RWPE1 (cell line): ENCODE data around the gene SP140.
A peak's percentile ranks its signal among the peaks of the same experiment; 100 is the strongest.

Source experiments
- CTCF ChIA-PET: fragments of 350-600 bp; sonication (Branson Sonifier 250); formaldehyde crosslinking; extraction: SDS; loops from one replicate; lab custom pipeline; 2021; lab: Yijun Ruan, JAX
- POLR2A ChIA-PET: fragments of 400-600 bp; formaldehyde crosslinking; extraction: SDS; loops from one replicate; lab custom pipeline; 2020; ENCODE audit warnings: antibody characterized with exemption; ENCODE audit not compliant: low non-redundant PET; lab: Yijun Ruan, JAX
- DNase-seq: peaks from one replicate; pipeline ENCODE4 v3.0.0; 2012; ENCODE audit warnings: low spot score
- H3K27ac ChIP-seq: fragments of 450-650 bp; 2 replicates; pipeline ENCODE4 v1.5.1; 2017
- TF ChIP-seq, protein P1 (sequence below): fragments of 450-650 bp; conservative IDR thresholded peaks from 2 replicates; pipeline ENCODE4 v1.5.1; 2017; ENCODE audit warnings: low read depth, mild to moderate bottlenecking

The SP140 gene

DNA sequence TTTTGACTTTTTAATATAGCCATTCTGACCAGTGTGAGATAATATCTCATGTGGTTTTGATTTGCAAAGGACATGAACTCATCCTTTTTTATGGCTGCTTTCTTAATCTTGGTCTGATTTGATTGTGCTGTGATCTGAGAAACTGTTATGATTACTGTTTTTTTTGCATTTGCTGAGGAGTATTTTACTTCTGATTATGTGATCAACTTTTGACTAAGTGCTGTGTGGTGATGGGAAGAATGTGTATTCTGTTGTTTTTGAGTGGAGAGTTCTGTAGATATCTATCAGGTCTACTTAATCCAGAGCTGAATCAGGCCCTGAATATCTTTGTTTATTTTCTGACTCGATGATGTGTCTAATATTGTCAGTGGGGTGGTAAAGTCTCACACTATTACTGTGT is 118.2 kb downstream of the SP140 start:
- no peak for DNase-seq

DNA sequence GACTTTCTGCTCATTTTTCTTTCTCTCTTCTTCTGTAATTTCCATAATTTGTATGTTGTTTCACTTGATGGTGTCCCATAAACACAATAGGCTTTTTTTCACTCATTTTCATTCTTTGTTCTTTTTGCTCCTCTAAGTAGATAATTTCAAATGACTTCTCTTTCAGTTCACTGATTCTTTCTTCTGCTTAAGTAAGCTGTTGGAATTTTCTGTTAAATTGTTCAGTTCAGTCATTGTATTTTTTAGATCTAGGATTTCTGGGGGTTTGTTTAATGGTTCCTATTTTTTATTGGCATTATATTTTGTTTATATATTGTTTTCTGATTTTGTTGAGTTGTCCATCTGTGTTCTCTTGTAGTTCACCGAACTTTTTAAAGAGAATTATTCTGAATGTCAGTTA is 120.9 kb downstream of the SP140 start:
- no peak overlapping the region for H3K27ac ChIP-seq
- TF ChIP-seq, protein P1, sequence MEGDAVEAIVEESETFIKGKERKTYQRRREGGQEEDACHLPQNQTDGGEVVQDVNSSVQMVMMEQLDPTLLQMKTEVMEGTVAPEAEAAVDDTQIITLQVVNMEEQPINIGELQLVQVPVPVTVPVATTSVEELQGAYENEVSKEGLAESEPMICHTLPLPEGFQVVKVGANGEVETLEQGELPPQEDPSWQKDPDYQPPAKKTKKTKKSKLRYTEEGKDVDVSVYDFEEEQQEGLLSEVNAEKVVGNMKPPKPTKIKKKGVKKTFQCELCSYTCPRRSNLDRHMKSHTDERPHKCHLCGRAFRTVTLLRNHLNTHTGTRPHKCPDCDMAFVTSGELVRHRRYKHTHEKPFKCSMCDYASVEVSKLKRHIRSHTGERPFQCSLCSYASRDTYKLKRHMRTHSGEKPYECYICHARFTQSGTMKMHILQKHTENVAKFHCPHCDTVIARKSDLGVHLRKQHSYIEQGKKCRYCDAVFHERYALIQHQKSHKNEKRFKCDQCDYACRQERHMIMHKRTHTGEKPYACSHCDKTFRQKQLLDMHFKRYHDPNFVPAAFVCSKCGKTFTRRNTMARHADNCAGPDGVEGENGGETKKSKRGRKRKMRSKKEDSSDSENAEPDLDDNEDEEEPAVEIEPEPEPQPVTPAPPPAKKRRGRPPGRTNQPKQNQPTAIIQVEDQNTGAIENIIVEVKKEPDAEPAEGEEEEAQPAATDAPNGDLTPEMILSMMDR, result no peak
- POLR2A ChIA-PET, result no interaction called here
- CTCF ChIA-PET, result interaction anchor here (0.7 kb wide), 1 partner anchor 620 kb away, joined by 4 read pairs; no protein-coding TSS in a partner anchor
- no peak for DNase-seq

More for the DNA sequence above, 118.2 kb downstream of the SP140 start:
- POLR2A ChIA-PET, result no interaction called here
- TF ChIP-seq, protein P1, result no peak
- CTCF ChIA-PET, result no interaction called here
- H3K27ac ChIP-seq, result no peak overlapping the region

DNA sequence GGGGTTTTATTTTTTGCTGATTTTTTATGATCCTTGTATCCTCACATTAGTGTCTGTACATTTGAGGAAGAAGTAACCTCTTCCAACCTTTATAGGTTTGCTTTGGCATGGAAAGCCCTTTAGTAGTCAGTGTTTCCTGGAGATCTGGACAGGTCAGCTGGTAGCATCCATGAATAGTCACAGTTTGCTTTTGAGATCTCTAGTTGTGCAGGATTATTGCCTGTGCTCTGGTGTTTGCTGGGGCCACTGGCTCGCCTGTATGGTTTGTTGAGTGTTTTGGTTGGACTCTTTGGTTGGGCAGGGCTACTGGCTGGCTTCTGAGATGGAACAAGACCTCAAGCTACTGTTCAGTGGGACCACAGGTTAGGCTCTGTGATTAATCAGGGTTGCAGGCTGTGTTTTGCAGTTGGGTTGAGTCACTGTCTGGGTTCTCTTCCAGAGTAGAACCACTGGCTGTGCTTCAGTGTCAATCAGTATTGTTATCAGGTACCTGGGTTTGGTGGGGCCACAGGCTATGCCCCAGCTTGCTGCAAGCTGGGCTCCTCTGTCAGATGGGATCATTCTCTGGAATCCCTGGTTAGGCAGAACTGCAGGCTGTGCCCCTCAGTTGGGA is 121.5 kb downstream of the SP140 start:
- ChIA-PET POLR2A (no interaction called here), CTCF (interaction anchor here (0.7 to 0.9 kb wide), 2 partner anchors 18 to 620 kb away, joined by 4 read pairs; no protein-coding TSS in a partner anchor)
- H3K27ac ChIP-seq, result no peak overlapping the region
- no peak for DNase-seq
- TF ChIP-seq, protein P1, result no peak

DNA sequence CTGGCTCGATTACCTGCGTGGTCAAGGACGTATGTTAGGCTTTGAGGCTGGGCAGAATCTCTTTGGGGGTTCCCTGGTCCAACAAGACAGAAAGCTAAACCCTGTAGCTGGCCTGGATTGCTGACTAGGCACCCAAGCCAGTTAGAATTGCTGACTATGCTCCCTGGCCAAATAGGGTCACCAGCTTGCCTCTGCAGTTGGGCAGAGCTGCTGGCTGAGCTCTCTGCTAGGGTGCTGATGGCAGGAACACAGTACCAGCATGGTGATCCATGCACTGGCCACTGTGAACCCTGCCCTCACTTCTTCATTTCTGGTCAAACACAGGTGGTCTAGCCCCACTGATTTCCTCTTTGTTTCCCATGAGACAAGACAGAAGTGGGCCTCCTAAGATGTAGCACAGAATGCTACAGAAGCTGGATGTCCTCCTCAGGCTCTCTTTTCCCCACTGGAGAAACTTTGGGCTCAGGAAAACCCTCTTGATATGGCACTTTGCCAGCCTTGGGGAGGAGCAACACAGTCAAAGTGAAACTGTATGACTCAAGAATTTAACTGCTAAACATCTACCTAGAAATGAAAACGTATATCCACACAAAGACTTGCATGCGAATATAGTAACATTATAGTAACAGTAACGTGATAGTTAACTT is 122.2 kb downstream of the SP140 start:
- ChIA-PET CTCF (interaction anchor here (0.9 kb wide), 1 partner anchor 19 kb away, joined by 4 read pairs; no protein-coding TSS in a partner anchor), POLR2A (no interaction called here)
- TF ChIP-seq, protein P1, result no peak
- H3K27ac ChIP-seq, result no peak overlapping the region
- peak; percentile 22 for DNase-seq

DNA sequence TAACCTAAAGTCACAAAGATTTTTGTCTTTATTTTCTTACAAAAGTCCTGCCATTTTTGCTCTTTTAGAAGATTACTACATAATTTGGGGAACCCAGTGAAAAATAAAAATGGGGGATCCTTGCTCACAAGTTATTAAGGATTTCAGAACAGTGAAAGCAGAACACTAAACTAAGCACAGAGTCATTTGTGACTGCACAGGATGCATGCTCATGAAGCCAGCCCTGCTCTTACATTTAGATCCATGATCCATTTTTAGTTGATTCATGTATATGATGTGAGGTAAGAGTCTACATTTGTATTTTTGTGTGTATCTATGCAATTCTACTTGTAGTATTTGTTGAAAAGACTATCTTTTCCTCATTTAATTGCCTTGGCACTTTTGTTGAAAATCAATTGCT is 123.3 kb downstream of the SP140 start:
- ChIA-PET POLR2A (no interaction called here), CTCF (interaction anchor here (0.6 kb wide), 1 partner anchor 123 kb away, joined by 3 read pairs; no protein-coding TSS in a partner anchor)
- TF ChIP-seq, protein P1, result no peak
- DNase-seq, result no peak
- H3K27ac ChIP-seq, result no peak overlapping the region

DNA sequence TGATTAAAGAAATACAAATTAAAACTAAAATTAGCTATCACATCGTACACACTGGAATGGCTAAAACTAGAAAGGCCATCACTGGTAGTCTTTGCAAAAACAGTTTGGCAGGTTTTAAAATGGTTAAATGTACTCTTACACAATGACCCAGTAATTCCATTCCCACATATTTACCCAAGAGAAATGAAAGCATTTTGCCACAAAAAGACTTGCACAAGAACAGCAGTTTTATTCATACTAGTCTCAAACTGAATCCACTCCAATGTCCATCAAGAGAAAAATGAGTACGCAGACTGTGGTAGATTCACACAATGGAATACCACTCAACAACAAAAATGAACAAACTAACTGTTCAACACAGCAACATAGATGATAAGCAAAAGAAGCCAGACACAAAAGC is 130.5 kb downstream of the SP140 start:
- ChIA-PET CTCF (no interaction called here), POLR2A (no interaction called here)
- TF ChIP-seq, protein P1, result no peak
- no peak overlapping the region for H3K27ac ChIP-seq
- no peak for DNase-seq
